ENCODE measurements around the gene PITPNM3. TPM values are rescaled to one million over a fixed set of nuclear protein-coding genes. Genes with fewer than 3 reads are reported as not detected.

PITPNM3 gene
- total RNA-seq, 1 donor from 2014 or later, result 15.6 TPM

DNA sequence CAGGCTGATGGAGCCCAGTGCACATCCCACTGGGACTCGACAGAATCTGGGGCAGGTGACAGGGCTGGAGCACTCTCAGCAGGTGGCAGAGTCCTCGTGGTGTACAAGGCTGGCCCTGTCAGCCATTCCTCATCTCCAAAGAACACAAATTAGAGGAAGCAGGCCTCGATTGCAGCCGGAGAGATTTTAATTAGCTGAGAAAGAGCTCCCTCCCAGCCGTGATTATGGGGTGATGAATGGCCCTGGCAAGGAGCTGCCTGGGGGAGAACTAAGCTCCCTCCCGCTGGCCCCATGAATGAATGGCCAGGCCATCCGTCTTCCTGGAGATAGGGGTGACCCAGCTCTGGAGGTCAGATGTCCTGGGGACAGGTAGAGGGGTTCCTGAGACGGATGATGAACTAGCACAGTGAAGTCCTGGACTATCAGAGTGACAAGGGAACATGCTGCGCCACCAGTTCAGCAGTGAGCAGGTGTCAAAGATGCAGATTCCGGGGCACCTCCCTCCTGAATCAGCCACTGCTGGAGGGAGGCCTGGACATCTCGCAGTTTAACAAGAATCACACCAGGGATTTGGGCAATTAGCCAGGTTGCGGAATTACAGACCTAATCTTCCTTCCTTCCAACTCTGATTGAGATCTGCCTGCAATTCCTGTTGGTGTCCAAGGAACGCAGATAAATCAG, 76.6 kb downstream of the PITPNM3 start:
- H3K4me3 ChIP-seq, result no peak overlapping the region
- intact Hi-C loops (cut with DNase I), result no loop called here

DNA sequence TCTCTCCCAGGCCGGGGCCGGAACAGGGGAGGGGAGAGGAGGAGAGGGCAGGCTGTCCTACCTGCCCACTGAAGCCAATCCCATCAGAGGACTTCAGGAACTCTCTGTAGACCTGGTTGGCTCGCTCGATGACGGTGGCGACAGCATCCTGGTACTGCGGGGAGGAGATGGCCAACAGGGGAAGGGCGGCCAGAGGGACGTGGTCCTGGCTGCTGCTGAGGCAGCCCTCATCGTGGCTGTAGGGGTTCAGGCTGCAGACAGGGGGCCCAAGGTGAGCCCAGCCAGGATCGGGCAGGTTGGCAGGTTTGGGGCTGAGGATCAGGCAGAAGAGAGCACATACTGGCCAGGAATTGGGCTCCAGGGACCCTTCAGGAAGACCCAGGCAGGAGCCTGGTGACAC, 77.9 kb downstream of the PITPNM3 start:
- no peak for ATAC-seq
- intact Hi-C loops (cut with DNase I), result no loop called here
- Histone ChIP-seq H3K4me3 (no peak overlapping the region), H3K4me1 (no peaks in the 10 kb centered on the region), H3K27ac (no peak overlapping the region), H3K9me3 (no peaks in the 10 kb centered on the region), H3K36me3 (no peaks in the 10 kb centered on the region), H3K27me3 (no peaks in the 10 kb centered on the region)
- no peak for DNase-seq
- TF ChIP-seq, protein P1, sequence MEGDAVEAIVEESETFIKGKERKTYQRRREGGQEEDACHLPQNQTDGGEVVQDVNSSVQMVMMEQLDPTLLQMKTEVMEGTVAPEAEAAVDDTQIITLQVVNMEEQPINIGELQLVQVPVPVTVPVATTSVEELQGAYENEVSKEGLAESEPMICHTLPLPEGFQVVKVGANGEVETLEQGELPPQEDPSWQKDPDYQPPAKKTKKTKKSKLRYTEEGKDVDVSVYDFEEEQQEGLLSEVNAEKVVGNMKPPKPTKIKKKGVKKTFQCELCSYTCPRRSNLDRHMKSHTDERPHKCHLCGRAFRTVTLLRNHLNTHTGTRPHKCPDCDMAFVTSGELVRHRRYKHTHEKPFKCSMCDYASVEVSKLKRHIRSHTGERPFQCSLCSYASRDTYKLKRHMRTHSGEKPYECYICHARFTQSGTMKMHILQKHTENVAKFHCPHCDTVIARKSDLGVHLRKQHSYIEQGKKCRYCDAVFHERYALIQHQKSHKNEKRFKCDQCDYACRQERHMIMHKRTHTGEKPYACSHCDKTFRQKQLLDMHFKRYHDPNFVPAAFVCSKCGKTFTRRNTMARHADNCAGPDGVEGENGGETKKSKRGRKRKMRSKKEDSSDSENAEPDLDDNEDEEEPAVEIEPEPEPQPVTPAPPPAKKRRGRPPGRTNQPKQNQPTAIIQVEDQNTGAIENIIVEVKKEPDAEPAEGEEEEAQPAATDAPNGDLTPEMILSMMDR (IDR thresholded peaks at IDR 0.05), result no peak

More for the DNA sequence above, 76.6 kb downstream of the PITPNM3 start:
- ATAC-seq, result no peak
- no peak overlapping the region for H3K27ac ChIP-seq
- no peaks in the 10 kb centered on the region for H3K4me1 ChIP-seq
- no peaks in the 10 kb centered on the region for H3K27me3 ChIP-seq
- no peaks in the 10 kb centered on the region for H3K9me3 ChIP-seq
- TF ChIP-seq, protein P1 (IDR thresholded peaks at IDR 0.05), result no peak
- no peaks in the 10 kb centered on the region for H3K36me3 ChIP-seq
- no peak for DNase-seq

DNA sequence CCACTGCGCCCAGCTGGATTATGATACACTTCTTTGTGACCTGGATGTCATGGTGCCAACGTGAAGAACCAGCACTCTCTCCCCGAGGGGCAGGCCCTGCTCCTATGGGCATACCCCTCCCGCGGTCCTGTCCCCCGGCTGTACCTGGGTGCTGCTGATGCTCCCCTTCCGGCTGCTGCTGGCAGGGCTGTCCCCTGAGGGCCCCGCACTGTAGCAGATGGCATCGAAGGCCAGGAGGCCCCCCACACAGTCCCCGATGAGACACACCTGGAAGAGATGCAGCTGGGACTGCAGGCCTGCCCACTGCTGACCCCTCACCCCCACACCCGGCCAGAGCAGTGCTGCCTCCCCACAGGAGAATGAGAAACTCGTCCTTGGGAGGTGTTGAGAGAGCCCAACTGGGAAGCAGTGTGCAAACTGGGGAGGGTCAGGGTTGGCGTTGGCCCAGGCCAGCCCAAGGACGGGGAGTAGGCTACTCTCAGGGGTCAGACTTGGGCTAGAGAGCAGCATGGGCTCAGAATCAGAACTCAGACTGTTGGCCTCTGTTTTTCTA, 78.4 kb downstream of the PITPNM3 start:
- intact Hi-C loops (cut with DNase I), result no loop called here
- H3K27ac ChIP-seq, result no peak overlapping the region
- TF ChIP-seq, protein P1 (IDR thresholded peaks at IDR 0.05), result no peak
- H3K9me3 ChIP-seq, result no peaks in the 10 kb centered on the region
- H3K4me1 ChIP-seq, result no peaks in the 10 kb centered on the region
- ATAC-seq, result no peak
- DNase-seq, result no peak
- no peaks in the 10 kb centered on the region for H3K36me3 ChIP-seq
- H3K27me3 ChIP-seq, result no peaks in the 10 kb centered on the region
- H3K4me3 ChIP-seq, result no peak overlapping the region

DNA sequence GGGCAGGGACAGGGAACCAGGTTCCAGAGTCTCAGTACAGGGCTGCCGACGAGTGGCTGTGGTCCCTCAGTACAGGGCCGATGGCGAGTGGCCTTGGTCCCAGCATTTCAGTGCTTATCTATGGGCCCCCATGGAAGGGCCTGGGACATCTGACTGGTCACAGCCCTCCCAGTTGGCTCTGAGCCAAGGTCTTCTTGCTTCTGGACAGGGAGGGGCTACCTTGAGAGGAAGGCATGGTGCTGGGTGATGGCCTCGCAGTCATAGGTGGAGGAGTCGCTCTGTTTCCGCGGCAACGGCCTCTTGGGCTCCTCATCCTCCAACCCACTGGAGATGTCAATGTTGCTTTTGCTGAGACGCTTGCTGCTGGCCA, 79.6 kb downstream of the PITPNM3 start:
- H3K27ac ChIP-seq, result no peak overlapping the region
- DNase-seq (no peak), ATAC-seq (no peak)
- intact Hi-C loops (cut with DNase I), result no loop called here
- no peaks in the 10 kb centered on the region for H3K4me1 ChIP-seq
- H3K36me3 ChIP-seq, result no peaks in the 10 kb centered on the region
- H3K9me3 ChIP-seq, result no peaks in the 10 kb centered on the region
- TF ChIP-seq, protein P1 (IDR thresholded peaks at IDR 0.05), result no peak
- H3K27me3 ChIP-seq, result no peaks in the 10 kb centered on the region
- H3K4me3 ChIP-seq, result no peak overlapping the region

DNA sequence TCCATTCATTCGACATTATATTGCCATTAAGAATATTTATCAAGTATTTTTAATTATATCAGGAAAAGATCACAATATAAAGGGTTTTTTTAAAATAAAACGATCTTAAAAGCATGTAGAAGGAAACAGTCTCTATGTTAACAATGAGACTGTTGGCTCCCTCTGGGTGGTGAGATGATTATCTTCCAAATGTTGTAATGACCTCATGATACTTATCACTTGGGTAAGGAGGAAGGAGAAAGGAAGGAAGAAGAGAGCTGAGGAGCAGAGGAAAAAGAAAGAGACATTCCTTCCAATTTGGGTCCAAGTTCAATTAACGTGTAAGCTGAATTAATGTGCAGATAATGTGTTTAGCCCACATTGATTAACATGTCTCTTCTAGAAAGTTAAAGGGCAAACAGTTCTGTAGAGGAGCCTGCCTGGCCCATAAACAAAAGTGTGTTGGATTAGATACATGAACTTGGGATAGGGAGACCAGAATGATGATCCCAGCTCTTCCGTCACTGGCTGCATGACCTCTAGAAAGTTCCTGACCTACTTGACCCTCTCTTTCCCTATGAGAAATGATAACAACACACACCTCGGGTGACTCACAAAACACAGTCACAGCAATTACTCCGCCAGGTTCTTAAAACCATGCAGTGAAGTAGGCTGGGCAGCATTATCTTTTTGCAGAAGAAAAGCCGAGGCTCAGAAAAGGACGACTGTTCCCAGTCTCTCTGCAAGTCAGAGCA, 80.1 kb downstream of the PITPNM3 start:
- Histone ChIP-seq H3K36me3 (no peaks in the 10 kb centered on the region), H3K27ac (no peak overlapping the region), H3K9me3 (no peaks in the 10 kb centered on the region), H3K4me3 (no peak overlapping the region), H3K27me3 (no peaks in the 10 kb centered on the region), H3K4me1 (no peaks in the 10 kb centered on the region)
- DNase-seq (no peak), ATAC-seq (no peak)
- intact Hi-C loops (cut with DNase I), result no loop called here
- TF ChIP-seq, protein P1 (IDR thresholded peaks at IDR 0.05), result no peak

Measured in upper lobe of right lung (tissue), 1 donor.